ENCODE measurements around the gene HSPA14. TPM values are rescaled to one million over a fixed set of nuclear protein-coding genes. Genes with fewer than 3 reads are reported as not detected.

Gene HSPA14
- total and polyA plus RNA-seq, 2 of the 8 experiments (the other 6 are each of a cell fraction or from before 2014, with no cell fraction given): 20.5 to 36.4 TPM

- Histone ChIP-seq H3K79me1 (ENCODE audit: low read depth, low read length) (no peaks in the 10 kb centered on the region), H4K91ac (replicated peaks; ENCODE audit: insufficient read length, low read length) (no peak overlapping the region), H3K23ac (ENCODE audit: insufficient read length) (no peak overlapping the region), H3K4me2 (ENCODE audit: insufficient read depth in 1 of 2, low read depth in 2 of 2, low read length in 2 of 2) (no peak overlapping the region), H3K56ac (replicated peaks; ENCODE audit: insufficient read length, low read depth, low read length) (no peak overlapping the region), H2BK15ac (ENCODE audit: low read length) (no peak overlapping the region), H3K27me3 (replicated peaks in 1 of 4; ENCODE audit: control insufficient read depth in 3 of 4, extremely low read depth in 1 of 4, insufficient read depth in 3 of 4, low read length in 3 of 4) (no peaks in the 10 kb centered on the region), H4K5ac (ENCODE audit: insufficient read length, low read depth, low read length) (no peak overlapping the region), H4K8ac (ENCODE audit: extremely low read depth, insufficient read depth, low read length) (no peak overlapping the region), H3K4me1 (replicated peaks in 1 of 4; ENCODE audit: control insufficient read depth in 3 of 4, insufficient read depth in 4 of 4, low read length in 3 of 4) (no peaks in the 10 kb centered on the region; a peak in 2 of 7 replicates), H3K4me3 (ENCODE audit: extremely low read depth in 1 of 4, insufficient read depth in 2 of 4, low read depth in 3 of 4, low read length in 4 of 4) (no peak overlapping the region), H3K4ac (replicated peaks; ENCODE audit: insufficient read length, low read depth, low read length) (no peak overlapping the region), H3K27ac (ENCODE audit: low read depth, low read length) (no peak overlapping the region), H2BK5ac (ENCODE audit: low read depth, low read length) (no peak overlapping the region), H2BK12ac (ENCODE audit: low read depth, low read length) (no peak overlapping the region), H3K23me2 (ENCODE audit: low read depth, low read length) (no peaks in the 10 kb centered on the region), H3K79me2 (ENCODE audit: control insufficient read depth in 1 of 2, insufficient read depth in 2 of 2, low read length in 2 of 2) (no peaks in the 10 kb centered on the region), H3K9ac (replicated peaks in 1 of 4; ENCODE audit: extremely low read depth in 1 of 4, low read depth in 3 of 4, low read length in 3 of 4) (no peak overlapping the region), H3K36me3 (ENCODE audit: control insufficient read depth in 2 of 4, insufficient read depth in 4 of 4, low read length in 3 of 4) (no peaks in the 10 kb centered on the region), H2AK5ac (ENCODE audit: low read depth, low read length) (no peak overlapping the region), H2AFZ (ENCODE audit: low read length) (no peak overlapping the region), H3K14ac (ENCODE audit: insufficient read length) (no peak overlapping the region), H3K9me3 (ENCODE audit: insufficient read depth in 2 of 2, low read depth in 1 of 2, low read length in 1 of 2) (no peaks in the 10 kb centered on the region), H4K20me1 (replicated peaks in 1 of 2; ENCODE audit: control insufficient read depth in 1 of 2, insufficient read depth in 2 of 2, low read length in 2 of 2) (no peaks in the 10 kb centered on the region), H3K18ac (ENCODE audit: extremely low read depth, low read length) (no peak overlapping the region), H2BK120ac (replicated peaks; ENCODE audit: low read depth, low read length) (no peak overlapping the region), H2BK20ac (ENCODE audit: low read length) (no peak overlapping the region)
- FAIRE-seq: no peak
- WGBS, 2 experiments (ENCODE audit: extremely low coverage in 1 of 2, insufficient coverage in 1 of 2, insufficient read length in 1 of 2, insufficient replicate concordance in 2 of 2, low coverage in 1 of 2, low lambda C conversion rate in 2 of 2, missing lambda C conversion rate in 1 of 2): 67% methylated on average over 6 of the region's 6 CpGs; no CpG with 5 or more reads in 1 of the 2 experiments
- POLR2A ChIA-PET (ENCODE audit: partially characterized antibody): interaction anchor here (0.6 to 1.8 kb wide), 2 partner anchors 16 to 263 kb away, joined by 3 to 8 read pairs; partner anchors contain the start of genes CDNF, HSPA14 and MSANTD7
- TF ChIP-seq CHD2 (IDR thresholded peaks at IDR 0.05; ENCODE audit: low read length): no peak
- TF ChIP-seq SP2 (IDR thresholded peaks at IDR 0.05; ENCODE audit: low read length): no peak
- TF ChIP-seq PHF8 (conservative IDR thresholded peaks at IDR 0.05; ENCODE audit: low read depth, low read length): no peak
- TF ChIP-seq TEAD4 (IDR thresholded peaks at IDR 0.05; ENCODE audit: low read depth, low read length): no peak
- CTCF ChIA-PET (ENCODE audit: partially characterized antibody): interaction anchor here (0.6 to 3.9 kb wide), 16 partner anchors 15 to 1235 kb away, joined by 3 to 40 read pairs (median 4); partner anchors contain the start of genes FAM107B and PRPF18
- DNase-seq (ENCODE audit: low read depth in 1 of 2, low spot score in 2 of 2): no peak
Observed at GRCh38 chr10:14821635-14822375, 16.3 kb upstream of the HSPA14 start.

Data from H1 (cell line).